Aorta (tissue), 5 donors: Measurements from ENCODE around the gene VAMP2. TPM values are rescaled to one million over a fixed set of nuclear protein-coding genes. Genes with fewer than 3 reads are reported as not detected.
A peak's percentile ranks its signal among the peaks of the same experiment; 100 is the strongest.

Experiments used
- ATAC-seq: fragments of 200-7000 bp; cut with Tn5 transposase; one replicate; pipeline ENCODE4 v1.9.1; 2022; ENCODE audit warnings: moderate library complexity; ENCODE audit not compliant: low FRiP score
- DNase-seq, 2 donors: peaks; one replicate each; pipeline ENCODE4 v3.0.0-alpha.2; 2020
- H3K27ac ChIP-seq, 2 donors: one replicate each; pipeline ENCODE4 v1.5.1; 2013; ENCODE audit warnings: low read length in 2 of 2, mild to moderate bottlenecking in 2 of 2, moderate library complexity in 2 of 2, control low read depth in 1 of 2, inconsistent platforms in 1 of 2, low read depth in 1 of 2
- H3K27me3 ChIP-seq, 2 donors: one replicate each; pipeline ENCODE4 v1.6.1; 2013; ENCODE audit warnings: control low read depth in 1 of 2, low read length in 1 of 2, mild to moderate bottlenecking in 1 of 2, moderate library complexity in 1 of 2; ENCODE audit not compliant: insufficient read depth in 2 of 2, control insufficient read depth in 1 of 2
- H3K36me3 ChIP-seq, 2 donors: one replicate each; pipeline ENCODE4 v1.6.1; 2013; ENCODE audit warnings: control low read depth in 1 of 2, low read length in 1 of 2, mild to moderate bottlenecking in 1 of 2; ENCODE audit not compliant: insufficient read depth in 2 of 2, control insufficient read depth in 1 of 2
- H3K4me1 ChIP-seq, 2 donors: one replicate each; pipeline ENCODE4 v1.6.1; 2013; ENCODE audit warnings: low read length in 2 of 2, control low read depth in 1 of 2, mild to moderate bottlenecking in 1 of 2, moderate library complexity in 1 of 2; ENCODE audit not compliant: insufficient read depth in 2 of 2, control insufficient read depth in 1 of 2
- H3K4me3 ChIP-seq, 2 donors: one replicate each; pipeline ENCODE4 v1.5.1; 2013; ENCODE audit warnings: low read length in 2 of 2, control low read depth in 1 of 2, mild to moderate bottlenecking in 1 of 2
- H3K9me3 ChIP-seq: one replicate; pipeline ENCODE4 v1.6.1; 2013; ENCODE audit warnings: mild to moderate bottlenecking, low read length; ENCODE audit not compliant: control insufficient read depth
- WGBS, 2 donors: extraction: QIAGEN DNeasy Blood & Tissue Kit; methylation state at CpG; one replicate each; pipeline ENCODE4 v1.1.7; 2013; 5-methylcytosine and 5-hydroxymethylcytosine counted together
- intact Hi-C, 2 donors: fragments of 100-400 bp; cut with DNase I; formaldehyde crosslinking; loops; one replicate each; pipeline versions ENCODE4 v1.14.2 to v1.15.0; 2022
- polyA plus RNA-seq, 2 donors: library from polyadenylated mRNA; stranded (reverse); fragments of 200-250 nt; gene quantifications; one replicate each; pipeline ENCODE4 v1.2.3, GENCODE V29; 2013
- total RNA-seq, 2 donors: library from RNA; stranded (reverse); fragmentation: NEBNext Ultra II Directional; extraction: Animal tissue kit (Norgen Biotek cat#: 25700); gene quantifications; one replicate each; pipeline ENCODE4 v1.2.1, GENCODE V29; 2021
- donor health status: healthy with polysubstance abuse.
- donor health status: Bipolar disorder and iron deficiency.
- donor health status: DM: no; HTN: no; CAD: no.
- donor health status: DM: no; HTN: no; CAD: no.
- donor health status: DM: yes; HTN: yes; CAD: no.

VAMP2 gene
- total and polyA plus RNA-seq, 4 donors, result 59.7 to 105 (median 77.1) TPM

DNA sequence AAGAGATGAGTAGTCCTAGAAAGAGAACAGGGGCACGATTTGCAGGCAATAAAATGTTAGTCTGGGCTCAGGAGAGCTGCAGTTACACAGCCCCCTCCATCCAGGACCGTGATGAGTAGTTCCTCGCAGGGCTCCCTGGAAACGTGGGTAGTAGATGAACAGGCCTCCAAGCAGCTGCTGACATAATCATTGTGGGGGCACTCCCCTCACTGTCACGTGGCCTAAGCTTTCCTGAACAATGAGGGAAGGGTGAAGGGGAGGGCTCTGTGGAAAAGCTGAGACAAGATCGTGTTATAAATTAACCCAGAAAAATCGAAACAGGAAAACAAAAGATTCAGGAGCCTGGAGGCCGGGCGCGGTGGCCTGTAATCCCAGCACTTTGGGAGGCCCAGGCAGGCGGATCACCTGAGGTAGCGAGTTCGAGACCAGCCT, 9.2 kb downstream of the VAMP2 start:
- no peak overlapping the region for H3K4me3 ChIP-seq
- ATAC-seq (peak; percentile 6), DNase-seq (peak; percentile 90 to 91)
- H3K4me1 ChIP-seq, result no peaks in the 10 kb centered on the region
- H3K27ac ChIP-seq, result peak overlapping the region; percentile 77 to 96
- no peaks in the 10 kb centered on the region for H3K9me3 ChIP-seq
- WGBS, 2 donors, result 22 to 24% methylated on average over 13 of the region's 13 CpGs
- no peaks in the 10 kb centered on the region for H3K27me3 ChIP-seq
- intact Hi-C loops, result loop anchor here in 1 of 2 donors (5.0 to 10.0 kb wide), 2 partner anchors 469 to 581 kb away; partner anchors contain the start of genes TP53 and WRAP53
- peaks cover 0 to 11% of the 10 kb centered on the region in 2 donors for H3K36me3 ChIP-seq

DNA sequence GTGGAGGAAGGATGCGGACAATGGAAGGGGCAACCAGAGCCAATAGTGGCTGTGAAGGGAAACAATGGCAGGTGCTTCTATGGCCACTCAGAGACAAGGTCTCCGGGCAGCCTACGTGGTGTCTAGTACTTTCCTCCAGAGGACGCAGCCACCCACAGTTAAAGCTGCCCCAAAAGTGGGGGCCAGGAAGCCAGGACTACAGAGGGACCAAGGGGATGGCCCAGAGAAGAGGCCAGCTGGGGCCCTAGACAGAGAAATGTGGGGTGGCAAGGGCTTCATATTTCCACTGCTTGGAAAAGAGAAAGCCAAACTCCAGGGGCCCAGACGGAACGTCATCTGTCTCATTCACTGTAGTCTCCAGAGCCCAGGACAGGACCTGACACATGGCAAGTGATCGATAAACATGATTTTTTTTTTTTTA, 9.7 kb downstream of the VAMP2 start:
- no peak overlapping the region for H3K4me3 ChIP-seq
- 70 to 72% methylated on average over 7 of the region's 7 CpGs for WGBS, 2 donors
- intact Hi-C loops, result loop anchor here in 1 of 2 donors (5.0 to 10.0 kb wide), 2 partner anchors 468 to 581 kb away; partner anchors contain the start of genes TP53 and WRAP53
- DNase-seq, result peak; percentile 58 to 61
- H3K9me3 ChIP-seq, result no peaks in the 10 kb centered on the region
- ATAC-seq, result no peak
- no peaks in the 10 kb centered on the region for H3K4me1 ChIP-seq
- peaks cover 0 to 15% of the 10 kb centered on the region in 2 donors for H3K36me3 ChIP-seq
- H3K27me3 ChIP-seq, result no peaks in the 10 kb centered on the region
- peak overlapping the region; percentile 77 to 96 for H3K27ac ChIP-seq

DNA sequence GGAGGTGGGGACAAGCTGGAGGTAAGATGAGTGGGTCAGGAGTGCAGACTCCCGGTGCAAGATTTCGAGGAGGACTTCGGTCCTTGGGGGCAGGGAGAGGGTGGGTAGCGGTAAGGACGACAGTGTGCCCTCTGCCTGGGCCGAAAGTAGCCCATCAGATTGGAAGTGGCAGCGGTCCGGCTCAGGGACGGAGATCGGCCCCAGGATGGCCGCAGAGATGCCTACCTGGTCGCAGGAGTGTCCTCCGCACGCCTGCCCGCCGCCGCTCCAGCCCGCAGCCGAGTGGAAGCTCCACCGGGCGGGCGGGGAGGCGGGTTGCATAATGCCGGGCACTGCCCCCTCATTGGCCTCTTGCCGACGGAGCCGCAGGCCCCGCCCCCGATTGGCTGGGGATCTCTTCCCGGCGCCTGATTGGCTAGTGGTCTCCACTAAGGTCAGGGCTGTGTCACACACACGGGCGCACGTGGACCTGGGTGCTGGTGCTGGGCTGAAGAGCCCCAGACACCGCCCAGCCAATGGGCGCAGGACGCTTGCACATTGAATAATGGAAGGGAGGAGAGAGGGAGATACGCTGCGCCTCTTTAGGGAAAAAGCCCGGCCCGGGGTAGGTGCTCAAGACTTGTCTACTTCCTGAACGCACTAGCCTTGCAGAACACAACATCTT, 10.5 kb downstream of the VAMP2 start, which contains the start of gene PER1:
Gene PER1, minus strand, starts transcription at position 293 of the 664 bp plus-strand sequence. CDS start 1,698 bp downstream, outside the sequence.
- Histone ChIP-seq H3K27me3 (no peaks in the 10 kb centered on the region), H3K4me1 (no peaks in the 10 kb centered on the region), H3K36me3 (peaks cover 0 to 23% of the 10 kb centered on the region in 2 donors), H3K4me3 (peak within 1 kb of the TSS; percentile 74 to 93), H3K9me3 (no peaks in the 10 kb centered on the region), H3K27ac (peak within 1 kb of the TSS; percentile 90 to 100)
- 1 to 2% methylated on average over 36 to 42 of the region's 42 CpGs for WGBS, 2 donors
- peak; percentile 97 to 99 for DNase-seq
- intact Hi-C loops, result loop anchor here in 1 of 2 donors (5.0 to 10.0 kb wide), 2 partner anchors 467 to 580 kb away; partner anchors contain the start of genes TP53 and WRAP53
- ATAC-seq, result peak; percentile 60

DNA sequence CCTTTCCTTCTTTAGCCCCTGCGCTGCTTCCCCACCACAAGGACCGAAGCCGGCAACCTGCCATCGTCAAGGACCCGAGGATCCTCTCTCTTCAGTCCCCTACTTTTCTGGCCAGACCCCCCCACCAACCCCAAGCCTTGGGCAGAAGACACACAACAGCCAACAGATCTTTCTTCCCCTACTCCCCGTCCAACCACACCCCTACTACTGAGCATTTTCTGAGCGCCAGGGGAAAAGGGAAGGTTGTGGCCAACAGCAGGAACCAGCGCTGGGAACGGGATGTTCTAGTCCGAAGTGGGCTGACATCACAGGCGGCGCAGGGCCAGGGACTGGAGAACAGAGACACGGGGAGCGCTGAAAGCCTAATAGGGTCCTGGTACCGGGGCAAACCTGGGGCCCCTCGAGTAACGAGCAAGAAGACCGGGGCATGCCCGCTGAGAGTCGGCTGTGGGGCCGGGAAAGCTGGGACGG, 11.1 kb downstream of the VAMP2 start:
- peak; percentile 94 to 95 for DNase-seq
- H3K27me3 ChIP-seq, result no peaks in the 10 kb centered on the region
- H3K36me3 ChIP-seq, result peaks cover 0 to 27% of the 10 kb centered on the region in 2 donors
- intact Hi-C loops, result loop anchor here in 1 of 2 donors (5.0 to 10.0 kb wide), 2 partner anchors 467 to 579 kb away; partner anchors contain the start of genes TP53 and WRAP53
- peak overlapping the region; percentile 90 to 100 for H3K27ac ChIP-seq
- no peaks in the 10 kb centered on the region for H3K4me1 ChIP-seq
- ATAC-seq, result peak; percentile 4
- peak overlapping the region; percentile 74 to 93 for H3K4me3 ChIP-seq
- WGBS, 2 donors, result 0 to 1% methylated on average over 22 of the region's 22 CpGs
- no peaks in the 10 kb centered on the region for H3K9me3 ChIP-seq

DNA sequence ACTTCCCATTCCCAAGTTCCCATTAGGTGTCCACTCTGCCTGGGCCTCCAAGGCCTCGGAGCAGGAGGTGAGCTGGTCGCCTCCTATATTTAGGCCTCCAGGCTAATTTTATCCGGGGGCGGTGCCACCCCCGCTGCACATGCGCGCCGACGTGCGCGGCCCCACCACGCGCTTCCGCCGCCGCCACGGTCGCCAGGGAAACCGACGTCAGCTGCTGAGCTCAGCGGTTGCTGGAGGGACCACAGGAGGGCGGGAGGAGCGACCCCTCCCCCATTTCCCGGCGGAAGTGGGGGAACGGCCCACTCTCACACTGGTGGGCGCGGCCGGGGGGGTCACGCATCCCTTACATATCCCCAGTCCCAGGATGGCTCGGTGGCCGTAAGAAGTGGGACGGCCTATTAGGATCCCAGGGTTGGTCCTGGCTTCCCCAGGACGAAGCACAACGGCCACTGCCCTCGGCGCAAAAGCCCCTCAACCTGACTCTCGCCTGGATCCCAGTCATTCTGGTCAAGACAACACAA, 11.6 kb downstream of the VAMP2 start:
- peak; percentile 96 to 98 for DNase-seq
- H3K4me3 ChIP-seq, result peak overlapping the region; percentile 74 to 93
- peak; percentile 66 for ATAC-seq
- H3K4me1 ChIP-seq, result no peaks in the 10 kb centered on the region
- H3K27me3 ChIP-seq, result no peaks in the 10 kb centered on the region
- H3K9me3 ChIP-seq, result no peaks in the 10 kb centered on the region
- intact Hi-C loops, result loop anchor here in 1 of 2 donors (5.0 to 10.0 kb wide), 2 partner anchors 466 to 579 kb away; partner anchors contain the start of genes TP53 and WRAP53
- WGBS, 2 donors, result 0 to 1% methylated on average over 37 to 38 of the region's 38 CpGs
- peak overlapping the region; percentile 90 to 100 for H3K27ac ChIP-seq
- peaks cover 1 to 32% of the 10 kb centered on the region in 2 donors for H3K36me3 ChIP-seq

DNA sequence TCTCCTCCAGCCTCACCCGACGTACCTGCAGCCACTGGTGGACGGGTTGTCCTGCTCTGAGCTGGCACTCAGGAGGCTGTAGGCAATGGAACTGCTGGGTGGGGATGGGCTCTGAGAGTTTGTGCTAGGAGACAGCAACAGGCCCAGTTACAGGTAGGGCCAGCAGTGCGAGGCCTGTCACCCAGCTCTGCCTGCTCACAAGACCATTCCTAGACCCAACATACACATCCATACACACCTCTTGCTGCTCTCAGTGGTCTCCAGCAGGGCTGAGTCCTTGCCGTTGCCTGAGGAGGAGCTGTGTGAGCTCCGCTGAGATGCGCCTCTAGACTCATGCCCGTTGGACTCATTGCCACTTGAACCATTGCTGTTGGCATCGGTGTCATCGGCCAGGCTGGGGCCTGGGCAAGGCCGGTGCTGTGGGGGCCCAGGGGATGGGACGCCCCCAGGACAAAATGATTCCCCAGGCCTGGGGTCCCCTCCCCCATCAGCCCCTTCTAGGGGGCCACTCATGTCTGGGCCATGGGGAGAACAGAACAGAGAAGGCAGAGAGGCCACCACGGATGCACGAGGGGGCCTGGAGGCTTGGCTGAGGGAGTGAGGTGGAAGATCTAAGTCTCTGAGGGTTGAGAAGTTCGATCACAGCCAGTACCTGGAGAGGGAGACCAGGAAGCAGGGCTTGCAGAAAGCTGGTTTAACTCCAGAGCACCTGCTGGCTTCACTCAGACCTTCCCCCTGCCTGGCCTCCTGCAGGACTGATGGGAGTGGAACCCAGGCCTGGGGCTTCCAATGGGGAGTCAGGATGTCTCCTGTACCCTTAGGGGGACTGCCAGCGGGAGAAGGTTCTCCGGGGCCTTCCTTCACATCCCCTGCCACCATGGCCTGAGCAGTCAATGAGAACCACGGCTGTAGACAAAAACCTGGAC, 12.3 kb downstream of the VAMP2 start:
- no peaks in the 10 kb centered on the region for H3K9me3 ChIP-seq
- peaks cover 7 to 37% of the 10 kb centered on the region in 2 donors for H3K36me3 ChIP-seq
- intact Hi-C loops, result loop anchor here in 1 of 2 donors (5.0 to 10.0 kb wide), 2 partner anchors 466 to 578 kb away; partner anchors contain the start of genes TP53 and WRAP53
- WGBS, 2 donors, result 60 to 62% methylated on average over 18 of the region's 18 CpGs
- peak overlapping the region in 1 of 2 donors; percentile 49 for H3K27ac ChIP-seq
- peak overlapping the region in 1 of 2 donors; percentile 4 for H3K4me3 ChIP-seq
- H3K27me3 ChIP-seq, result no peaks in the 10 kb centered on the region
- DNase-seq, result peak; percentile 54 to 68
- no peak for ATAC-seq
- no peaks in the 10 kb centered on the region for H3K4me1 ChIP-seq

DNA sequence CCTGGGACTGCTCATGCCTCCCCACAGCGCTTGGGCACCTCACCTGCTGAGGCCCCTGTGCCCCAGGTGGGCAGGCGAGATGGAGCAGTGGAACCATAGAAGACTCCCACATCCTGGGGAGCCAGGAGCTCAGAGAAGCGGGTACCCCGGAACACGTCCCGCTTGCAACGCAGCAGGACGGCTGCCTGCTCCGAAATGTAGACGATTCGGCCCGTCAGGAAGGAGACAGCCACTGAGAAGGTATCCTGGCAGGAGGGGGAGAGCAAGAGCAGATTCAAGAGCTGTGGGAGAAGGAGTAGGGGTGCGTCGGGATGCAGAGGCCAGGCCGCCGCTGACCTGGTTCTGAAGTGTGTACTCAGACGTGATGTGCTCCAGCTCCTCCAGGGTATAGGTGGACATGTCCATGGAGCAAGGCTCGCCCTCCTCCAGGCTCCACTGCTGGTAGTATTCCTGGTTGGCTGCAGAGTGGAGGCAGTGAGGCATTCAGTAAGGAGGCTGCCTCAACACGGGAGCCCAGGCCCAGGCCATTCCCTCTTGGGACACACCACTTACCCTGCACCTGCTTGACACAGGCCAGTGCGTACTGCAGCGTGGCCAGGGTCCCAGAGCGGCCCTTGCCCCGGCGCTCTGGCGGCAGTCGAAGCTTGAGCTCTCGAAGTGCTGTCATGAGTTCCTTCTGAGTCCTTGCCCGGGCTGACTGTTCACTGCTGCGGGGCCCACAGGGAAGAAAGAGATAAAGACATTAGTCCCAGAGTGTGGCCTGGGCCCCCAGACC, 13.1 kb downstream of the VAMP2 start:
- Histone ChIP-seq H3K27me3 (no peaks in the 10 kb centered on the region), H3K9me3 (no peaks in the 10 kb centered on the region), H3K4me1 (no peaks in the 10 kb centered on the region), H3K36me3 (peaks cover 7 to 41% of the 10 kb centered on the region in 2 donors), H3K4me3 (no peak overlapping the region), H3K27ac (peak overlapping the region in 1 of 2 donors; percentile 4)
- intact Hi-C loops, result loop anchor here in 1 of 2 donors (5.0 to 10.0 kb wide), 2 partner anchors 465 to 577 kb away; partner anchors contain the start of genes TP53 and WRAP53
- no peak for ATAC-seq
- DNase-seq, result peak; percentile 47 to 79
- WGBS, 2 donors, result 87 to 92% methylated on average over 29 of the region's 29 CpGs
